ENCODE measurements around the gene MED26.

Gene MED26

GRCh38 chr19:16605553-16605994, 22.4 kb downstream of the MED26 start:
- TF ChIP-seq INSM2 (tag by site-specific recombination; IDR thresholded peaks at IDR 0.05) (no peak), ZBTB17 (tag by site-specific recombination; IDR thresholded peaks at IDR 0.05) (0 out of 2 replicates have a peak, but pooled peaks have one; percentile 27), FEZF1 (tag by site-specific recombination; IDR thresholded peaks at IDR 0.05) (peak; percentile 62)

GRCh38 chr19:16605115-16605514, 22.9 kb downstream of the MED26 start:
- peaks cover 22% of the 10 kb centered on the region for H3K4me1 ChIP-seq (ENCODE audit: control insufficient read depth, insufficient read depth, low read length)
- H3K27ac ChIP-seq (ENCODE audit: extremely low read depth, low read depth, low read length) = no peak overlapping the region
- CTCF ChIA-PET = no interaction called here
- no peak overlapping the region for H3K4me3 ChIP-seq (ENCODE audit: low read depth, low read length)
- no peaks in the 10 kb centered on the region for H3K36me3 ChIP-seq (ENCODE audit: control insufficient read depth in 2 of 2, insufficient read depth in 1 of 2, low read length in 2 of 2)
- TF ChIP-seq ZSCAN18 (tag by site-specific recombination; IDR thresholded peaks at IDR 0.05) (no peak), ZBTB21 (tag by site-specific recombination; IDR thresholded peaks at IDR 0.05) (no peak), SALL2 (tag by site-specific recombination; IDR thresholded peaks at IDR 0.05; ENCODE audit: borderline replicate concordance) (no peak), ZNF76 (tag by site-specific recombination; IDR thresholded peaks at IDR 0.05; ENCODE audit: borderline replicate concordance, low read depth) (no peak), ZFHX2 (tag by site-specific recombination; conservative IDR thresholded peaks at IDR 0.05) (no peak), ZFP41 (tag by site-specific recombination; IDR thresholded peaks at IDR 0.05; ENCODE audit: borderline replicate concordance) (no peak), ZNF175 (tag by site-specific recombination; IDR thresholded peaks at IDR 0.05) (no peak), ZNF433 (tag by site-specific recombination; IDR thresholded peaks at IDR 0.05; ENCODE audit: low read depth) (no peak), ZNF138 (tag by site-specific recombination; IDR thresholded peaks at IDR 0.05; ENCODE audit: borderline replicate concordance) (no peak)
- POLR2A ChIA-PET = no interaction called here
- H3K9me3 ChIP-seq (ENCODE audit: control insufficient read depth, insufficient read depth, low read depth, low read length) = no peaks in the 10 kb centered on the region

More at GRCh38 chr19:16605553-16605994, 22.4 kb downstream of the MED26 start:
- H3K36me3 ChIP-seq (ENCODE audit: control insufficient read depth in 2 of 2, insufficient read depth in 1 of 2, low read length in 2 of 2) = no peaks in the 10 kb centered on the region
- POLR2A ChIA-PET = no interaction called here
- CTCF ChIA-PET = no interaction called here
- no peak overlapping the region for H3K4me3 ChIP-seq (ENCODE audit: low read depth, low read length)
- no peaks in the 10 kb centered on the region for H3K9me3 ChIP-seq (ENCODE audit: control insufficient read depth, insufficient read depth, low read depth, low read length)
- no peak overlapping the region for H3K27ac ChIP-seq (ENCODE audit: extremely low read depth, low read depth, low read length)
- peaks cover 22% of the 10 kb centered on the region for H3K4me1 ChIP-seq (ENCODE audit: control insufficient read depth, insufficient read depth, low read length)

- Histone ChIP-seq H3K27ac (ENCODE audit: extremely low read depth, low read depth, low read length) (no peak overlapping the region), H3K9me3 (ENCODE audit: control insufficient read depth, insufficient read depth, low read depth, low read length) (no peaks in the 10 kb centered on the region), H3K4me3 (ENCODE audit: low read depth, low read length) (no peak overlapping the region), H3K4me1 (ENCODE audit: control insufficient read depth, insufficient read depth, low read length) (peaks cover 17% of the 10 kb centered on the region), H3K36me3 (ENCODE audit: control insufficient read depth in 2 of 2, insufficient read depth in 1 of 2, low read length in 2 of 2) (no peaks in the 10 kb centered on the region)
- ChIA-PET CTCF (no interaction called here), POLR2A (no interaction called here)
- TF ChIP-seq SCRT2 (tag by site-specific recombination; IDR thresholded peaks at IDR 0.05) (peak; percentile 76), REST (tag by site-specific recombination; IDR thresholded peaks at IDR 0.05) (no peak)
Measured at GRCh38 chr19:16604615-16605014, 23.4 kb downstream of the MED26 start.

Measured in HEK293 (cell line).